Adrenal gland (tissue), 12 donors: ENCODE results near the gene MAN1C1. TPM values are rescaled to one million over a fixed set of nuclear protein-coding genes. Genes with fewer than 3 reads are reported as not detected.
"Not testable (repeated sequence)": the region's sequence is repeated elsewhere in the genome, so short reads cannot be mapped to it uniquely, and the experiment has no call there.

Experiments used
- DNase-seq, 7 donors: peaks; one replicate each; pipeline ENCODE4 v3.0.0-alpha.2; 2019 to 2020
- H3K27ac ChIP-seq, 5 donors: fragments of 200-600 bp; sonication (generic) in 4 of 5; 1 replicate in 3 of 5; 2 replicates in 2 of 5; pipeline versions ENCODE4 v1.5.1 to v1.8.0; 2016 to 2020; ENCODE audit warnings: mild to moderate bottlenecking in 1 of 5
- H3K27me3 ChIP-seq: fragments of 200-600 bp; 2 replicates; pipeline ENCODE4 v1.8.0; 2021
- H3K36me3 ChIP-seq, 2 donors: fragments of 200-600 bp; replicated peaks in 1 of 2; 1 replicate in 1 of 2; 2 replicates in 1 of 2; pipeline versions ENCODE4 v1.5.1 to v1.8.0; 2018 to 2022
- H3K4me1 ChIP-seq, 2 donors: fragments of 200-600 bp; replicated peaks in 1 of 2; 1 replicate in 1 of 2; 2 replicates in 1 of 2; pipeline versions ENCODE4 v1.5.1 to v1.8.0; 2018 to 2021
- H3K4me3 ChIP-seq, 4 donors: fragments of 200-600 bp; sonication (generic) in 3 of 4; one replicate each; pipeline ENCODE4 v1.5.1; 2016 to 2018
- H3K9me3 ChIP-seq, 3 donors: fragments of 200-600 bp; sonication (generic) in 1 of 3; replicated peaks in 1 of 3; 1 replicate in 2 of 3; 2 replicates in 1 of 3; pipeline versions ENCODE4 v1.5.1 to v1.8.0; 2016 to 2021
- CTCF ChIP-seq, 6 experiments: fragments of 450-650 bp in 4 of 6; fragments of 200-600 bp in 2 of 6; sonication (generic) in 1 of 6; IDR thresholded peaks; 1 replicate in 5 of 6; 2 replicates in 1 of 6; pipeline versions ENCODE4 v1.5.1 to v1.8.0; 2016 to 2021; ENCODE audit warnings: antibody characterized with exemption in 6 of 6, mild to moderate bottlenecking in 2 of 6, moderate library complexity in 1 of 6
- POLR2A ChIP-seq, 2 donors: fragments of 450-650 bp; IDR thresholded peaks; one replicate each; pipeline ENCODE4 v1.6.1; 2017; ENCODE audit warnings: antibody characterized with exemption in 2 of 2, mild to moderate bottlenecking in 2 of 2, moderate library complexity in 1 of 2
- WGBS, 4 donors: extraction: QIAGEN DNeasy Blood & Tissue Kit in 2 of 4; methylation state at CpG; one replicate each; pipeline versions ENCODE4 v1.1.5 to v1.1.7; 2013 to 2017; 5-methylcytosine and 5-hydroxymethylcytosine counted together
- intact Hi-C, 2 donors: fragments of 100-400 bp; cut with DNase I; formaldehyde crosslinking; loops; one replicate each; pipeline versions ENCODE4 v1.14.1 to v1.15.0; 2022 to 2023
- polyA plus RNA-seq, 3 donors: library from polyadenylated mRNA; stranded (reverse); fragments of 200-250 nt in 2 of 3; fragments of 350-450 nt in 1 of 3; fragmentation: Illumina TruSeq in 1 of 3; extraction: RNeasy Lipid Tissue Mini Kit (QIAGEN cat#74804) in 1 of 3; gene quantifications; one replicate each; pipeline ENCODE4 v1.2.3, GENCODE V29; 2013 to 2014
- total RNA-seq, 9 donors: library from RNA; depleted of rRNA in 4 of 9; stranded (reverse); fragments of >200 nt in 4 of 9; fragments of 120-200 nt in 1 of 9; fragmentation: NEBNext Ultra II Directional in 1 of 9; extraction: Animal tissue kit (Norgen Biotek cat#: 25700) in 1 of 9; gene quantifications; one replicate each; pipeline versions ENCODE4 v1.1.0 to v1.2.4, GENCODE V29; 2013 to 2023
- donor health status: healthy with polysubstance abuse.
- donor health status: Bipolar disorder and iron deficiency.
- donor health status: DM: yes; HTN: yes; CAD: no.
- donor health status: DM: no; HTN: no; CAD: no.
- donor health status: DM: no; HTN: no; CAD: no.
- donor health status: DM: yes; HTN: yes; CAD: no.

Gene MAN1C1
- total and polyA plus RNA-seq, 12 donors: 2.7 to 58.7 (median 27.7) TPM

DNA sequence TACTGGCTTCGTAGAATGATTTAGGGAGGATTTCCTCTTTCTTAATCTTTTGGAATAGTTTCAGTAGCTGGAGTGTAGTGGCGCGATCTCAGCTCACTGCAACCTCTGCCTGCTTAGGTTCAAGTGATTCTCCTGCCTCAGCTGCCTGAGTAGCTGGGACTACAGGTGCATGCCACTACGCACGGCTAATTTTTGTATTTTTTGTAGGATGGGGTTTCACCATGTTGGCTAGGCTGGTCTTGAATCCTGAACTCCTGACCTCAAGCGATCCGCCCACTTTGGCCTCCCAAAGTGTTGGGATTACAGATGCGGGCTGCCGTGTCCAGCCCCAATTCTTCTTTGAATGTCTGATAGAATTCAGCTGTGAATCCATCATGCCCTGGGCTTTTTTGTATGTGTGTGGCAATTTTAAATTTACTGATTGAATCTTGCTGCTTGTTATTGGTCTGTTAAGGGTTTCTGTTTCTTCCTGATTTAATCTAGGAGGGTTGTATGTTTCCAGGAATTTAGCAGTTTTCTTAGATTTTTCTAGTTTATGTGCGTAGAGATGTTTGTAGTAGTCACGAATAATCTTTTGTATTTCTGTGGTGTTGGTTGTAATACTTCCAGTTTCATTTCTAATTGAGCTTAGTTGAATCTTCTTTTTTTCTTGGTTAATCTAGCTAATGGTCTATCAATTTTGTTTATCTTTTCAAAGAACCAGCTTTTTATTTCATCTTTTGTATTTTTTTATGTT lies 15.3 kb downstream of the MAN1C1 start:
- Histone ChIP-seq H3K27me3 (no peaks in the 10 kb centered on the region), H3K9me3 (no peaks in the 10 kb centered on the region), H3K27ac (peak overlapping the region in 2 of 5 donors; percentile 41 to 72), H3K4me1 (peaks cover 0 to 5% of the 10 kb centered on the region in 2 donors), H3K4me3 (peak overlapping the region in 1 of 4 donors; percentile 11), H3K36me3 (no peaks in the 10 kb centered on the region)
- peak in 1 of 7 donors; percentile 55 for DNase-seq
- 47 to 61% (median 60%) methylated on average over 11 of the region's 11 CpGs for WGBS, 4 donors
- TF ChIP-seq POLR2A (IDR thresholded peaks at IDR 0.05): no peak
- no peak for TF ChIP-seq CTCF (IDR thresholded peaks at IDR 0.05)
- intact Hi-C loops: no loop called here

- no peak overlapping the region for H3K4me3 ChIP-seq
- H3K36me3 ChIP-seq: no peaks in the 10 kb centered on the region
- no peak for DNase-seq
- WGBS, 4 donors: 81 to 94% (median 90%) methylated on average over 2 of the region's 2 CpGs
- TF ChIP-seq POLR2A (IDR thresholded peaks at IDR 0.05) (no peak), CTCF (IDR thresholded peaks at IDR 0.05) (no peak)
- H3K27ac ChIP-seq: no peak overlapping the region
- intact Hi-C loops: no loop called here
- H3K4me1 ChIP-seq: peaks cover 0 to 5% of the 10 kb centered on the region in 2 donors
- H3K9me3 ChIP-seq: peaks cover 0 to 8% (median 0%) of the 10 kb centered on the region in 3 donors
- no peaks in the 10 kb centered on the region for H3K27me3 ChIP-seq
Observed at GRCh38 chr1:25634066-25634465, 17.5 kb downstream of the MAN1C1 start.

- Histone ChIP-seq H3K4me3 (no peak overlapping the region), H3K36me3 (no peaks in the 10 kb centered on the region), H3K27me3 (no peaks in the 10 kb centered on the region), H3K4me1 (peaks cover 0 to 5% of the 10 kb centered on the region in 2 donors), H3K9me3 (peaks cover 0 to 8% (median 0%) of the 10 kb centered on the region in 3 donors), H3K27ac (no peak overlapping the region)
- intact Hi-C loops: no loop called here
- peak in 1 of 7 donors; percentile 2 for DNase-seq
- WGBS, 4 donors: 92 to 96% (median 94%) methylated on average over 2 of the region's 2 CpGs
- TF ChIP-seq CTCF (IDR thresholded peaks at IDR 0.05) (no peak), POLR2A (IDR thresholded peaks at IDR 0.05) (no peak)
Observed at GRCh38 chr1:25634896-25635295, 18.3 kb downstream of the MAN1C1 start.

- intact Hi-C loops, H3K4me3 ChIP-seq, H3K27ac ChIP-seq, H3K36me3 ChIP-seq, H3K27me3 ChIP-seq, H3K4me1 ChIP-seq, H3K9me3 ChIP-seq: not testable (repeated sequence)
- WGBS, 4 donors: 93 to 98% (median 95%) methylated on average over 7 of the region's 7 CpGs
- peak in 1 of 7 donors; percentile 28 for DNase-seq
Observed at GRCh38 chr1:25636141-25636540, 19.6 kb downstream of the MAN1C1 start.
